ENCODE measurements around the gene PGAM5. TPM values are rescaled to one million over a fixed set of nuclear protein-coding genes. Genes with fewer than 3 reads are reported as not detected.

PGAM5 gene
- total RNA-seq, 1 experiment from 2014 or later: 101 TPM

GRCh38 chr12:132729541-132730320 lies 19.1 kb downstream of the PGAM5 start:
- Mint-ChIP-seq H3K27me3 (ENCODE audit: unreplicated experiment) (no peaks in the 10 kb centered on the region), H3K4me1 (ENCODE audit: low read depth, unreplicated experiment) (no peaks in the 10 kb centered on the region), H3K9me3 (ENCODE audit: low read depth, unreplicated experiment) (peaks cover 2% of the 10 kb centered on the region), H3K4me3 (ENCODE audit: low read depth, unreplicated experiment) (no peak overlapping the region), H3K27ac (ENCODE audit: unreplicated experiment) (peak overlapping the region; percentile 68), H3K36me3 (ENCODE audit: insufficient read depth, unreplicated experiment) (peaks cover 96% of the 10 kb centered on the region)
- CTCF ChIA-PET: no interaction called here
- intact Hi-C loops (cut with micrococcal nuclease; ENCODE audit: unreplicated experiment): no loop called here
- TSS peak; percentile 13 for BruUV-seq (replicated peaks)
- no peak for TF ChIP-seq CTCF (IDR thresholded peaks at IDR 0.05; ENCODE audit: unreplicated experiment)
- no peak for DNase-seq

GRCh38 chr12:132730353-132730752 lies 19.7 kb downstream of the PGAM5 start:
- Mint-ChIP-seq H3K9me3 (ENCODE audit: low read depth, unreplicated experiment) (peaks cover 2% of the 10 kb centered on the region), H3K27ac (ENCODE audit: unreplicated experiment) (peak overlapping the region; percentile 68), H3K4me1 (ENCODE audit: low read depth, unreplicated experiment) (no peaks in the 10 kb centered on the region), H3K4me3 (ENCODE audit: low read depth, unreplicated experiment) (no peak overlapping the region), H3K36me3 (ENCODE audit: insufficient read depth, unreplicated experiment) (peaks cover 96% of the 10 kb centered on the region), H3K27me3 (ENCODE audit: unreplicated experiment) (no peaks in the 10 kb centered on the region)
- DNase-seq: no peak
- no peak for TF ChIP-seq CTCF (IDR thresholded peaks at IDR 0.05; ENCODE audit: unreplicated experiment)
- no TSS peak for BruUV-seq (replicated peaks)
- intact Hi-C loops (cut with micrococcal nuclease; ENCODE audit: unreplicated experiment): no loop called here
- CTCF ChIA-PET: no interaction called here

GRCh38 chr12:132731574-132731973 lies 20.9 kb downstream of the PGAM5 start:
- Mint-ChIP-seq H3K4me3 (ENCODE audit: low read depth, unreplicated experiment) (no peak overlapping the region), H3K9me3 (ENCODE audit: low read depth, unreplicated experiment) (peaks cover 2% of the 10 kb centered on the region), H3K4me1 (ENCODE audit: low read depth, unreplicated experiment) (no peaks in the 10 kb centered on the region), H3K27ac (ENCODE audit: unreplicated experiment) (no peak overlapping the region), H3K27me3 (ENCODE audit: unreplicated experiment) (no peaks in the 10 kb centered on the region), H3K36me3 (ENCODE audit: insufficient read depth, unreplicated experiment) (peaks cover 96% of the 10 kb centered on the region)
- intact Hi-C loops (cut with micrococcal nuclease; ENCODE audit: unreplicated experiment): no loop called here
- no peak for TF ChIP-seq CTCF (IDR thresholded peaks at IDR 0.05; ENCODE audit: unreplicated experiment)
- no peak for DNase-seq
- no TSS peak for BruUV-seq (replicated peaks)
- CTCF ChIA-PET: interaction anchor here (0.9 kb wide), 1 partner anchor 11 kb away, joined by 4 read pairs; no protein-coding TSS in a partner anchor

GRCh38 chr12:132734206-132734605 lies 23.6 kb downstream of the PGAM5 start:
- peaks cover 2% of the 10 kb centered on the region for H3K9me3 Mint-ChIP-seq (ENCODE audit: low read depth, unreplicated experiment)
- H3K4me3 Mint-ChIP-seq (ENCODE audit: low read depth, unreplicated experiment): no peak overlapping the region
- no peak overlapping the region for H3K27ac Mint-ChIP-seq (ENCODE audit: unreplicated experiment)
- TF ChIP-seq CTCF (IDR thresholded peaks at IDR 0.05; ENCODE audit: unreplicated experiment): no peak
- CTCF ChIA-PET: no interaction called here
- no peak for DNase-seq
- intact Hi-C loops (cut with micrococcal nuclease; ENCODE audit: unreplicated experiment): no loop called here
- no peaks in the 10 kb centered on the region for H3K4me1 Mint-ChIP-seq (ENCODE audit: low read depth, unreplicated experiment)
- no TSS peak for BruUV-seq (replicated peaks)
- no peaks in the 10 kb centered on the region for H3K27me3 Mint-ChIP-seq (ENCODE audit: unreplicated experiment)
- H3K36me3 Mint-ChIP-seq (ENCODE audit: insufficient read depth, unreplicated experiment): peaks cover 96% of the 10 kb centered on the region

All from Calu3 (cell line).